Occipital lobe (tissue), 2 donors: ENCODE measurements around the gene KCNIP4. TPM values are rescaled to one million over a fixed set of nuclear protein-coding genes. Genes with fewer than 3 reads are reported as not detected.
"Not testable (repeated sequence)": the region's sequence is repeated elsewhere in the genome, so short reads cannot be mapped to it uniquely, and the experiment has no call there.

Source experiments
- DNase-seq: peaks from one replicate; lab custom pipeline; 2025; lab: John Stamatoyannopoulos, UW
- total RNA-seq: library from RNA; depleted of rRNA; stranded (reverse); fragments of >200 nt; gene quantifications from one replicate; pipeline ENCODE4 v1.2.3, GENCODE V29; 2014

The KCNIP4 gene
- total RNA-seq, result 19.8 TPM

DNA sequence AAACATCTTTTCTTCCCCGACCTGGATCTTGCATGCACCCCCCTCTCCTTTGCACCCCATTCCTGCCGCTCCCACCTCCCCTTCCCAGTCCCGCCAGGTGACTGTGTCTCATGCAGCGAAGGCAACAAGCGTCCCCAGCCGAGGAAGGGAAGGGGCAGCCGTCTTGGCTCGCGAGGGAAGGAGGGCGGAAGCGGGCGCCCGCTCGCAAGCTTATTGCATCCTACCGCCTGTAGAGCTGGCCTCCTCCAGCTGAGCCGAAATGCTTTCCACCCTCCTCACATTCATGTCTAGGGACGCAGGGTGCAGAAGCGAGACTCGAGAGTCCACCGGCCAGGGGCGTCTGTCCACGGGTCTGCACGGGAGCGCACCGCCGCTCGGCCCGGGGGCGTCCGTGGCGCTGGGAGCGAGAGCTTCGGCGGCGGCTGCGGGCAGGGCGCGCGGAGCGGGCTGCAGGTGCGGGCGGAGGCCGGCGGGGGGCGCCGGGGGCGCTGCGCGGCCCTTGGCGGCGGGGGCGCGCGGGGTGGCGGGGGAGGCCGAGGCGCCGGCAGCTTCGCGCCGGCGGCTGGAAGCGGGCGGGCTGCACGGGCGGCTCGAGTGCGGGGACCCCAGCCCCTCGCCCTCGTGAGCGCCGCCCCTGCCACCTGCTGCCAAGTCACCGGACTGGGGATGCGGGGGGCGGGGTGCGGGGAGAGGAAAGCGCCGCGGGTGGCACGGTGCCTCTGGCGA is at the start of gene KCNIP4:
TSS of gene KCNIP4 (minus strand) at position 426 of the 726 bp plus-strand sequence.
- no peak for DNase-seq

DNA sequence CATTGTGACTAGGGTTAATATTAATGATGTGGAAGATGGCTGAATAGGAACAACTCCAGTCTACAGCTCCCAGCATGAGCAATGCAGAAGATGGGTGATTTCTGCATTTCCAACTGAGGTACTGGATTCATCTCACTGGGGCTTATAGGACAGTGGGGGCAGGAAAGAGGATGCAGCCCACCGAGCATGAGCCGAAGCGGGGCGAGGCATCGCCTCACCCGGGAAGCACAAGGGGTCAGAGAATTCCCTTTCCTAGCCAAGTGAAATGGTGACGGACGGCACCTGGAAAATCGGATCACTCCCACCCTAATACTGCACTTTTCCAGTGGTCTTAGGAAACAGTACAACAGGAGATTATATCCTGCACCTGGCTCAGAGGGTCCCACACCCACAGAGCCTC is 48.0 kb upstream of the KCNIP4 start:
- not testable (repeated sequence) for DNase-seq

DNA sequence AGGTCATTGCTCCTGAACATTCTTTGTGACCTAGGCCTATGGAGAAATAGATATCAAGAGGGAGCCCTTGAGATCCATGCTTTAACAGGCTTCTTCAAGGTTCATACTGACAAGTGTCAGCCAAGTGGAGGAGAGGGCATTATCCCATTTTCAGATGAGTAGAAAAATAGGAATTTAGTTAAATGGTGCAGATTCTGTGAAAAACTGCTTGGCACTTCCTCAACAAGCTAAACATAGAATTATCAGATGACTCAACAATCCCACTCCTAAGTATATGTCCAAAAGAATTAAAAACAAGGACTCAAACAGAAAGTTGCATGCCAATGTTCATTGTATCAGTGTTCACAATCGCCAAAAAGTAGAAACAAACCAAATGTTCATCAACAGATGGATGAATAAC is 43.8 kb upstream of the KCNIP4 start:
- no peak for DNase-seq

DNA sequence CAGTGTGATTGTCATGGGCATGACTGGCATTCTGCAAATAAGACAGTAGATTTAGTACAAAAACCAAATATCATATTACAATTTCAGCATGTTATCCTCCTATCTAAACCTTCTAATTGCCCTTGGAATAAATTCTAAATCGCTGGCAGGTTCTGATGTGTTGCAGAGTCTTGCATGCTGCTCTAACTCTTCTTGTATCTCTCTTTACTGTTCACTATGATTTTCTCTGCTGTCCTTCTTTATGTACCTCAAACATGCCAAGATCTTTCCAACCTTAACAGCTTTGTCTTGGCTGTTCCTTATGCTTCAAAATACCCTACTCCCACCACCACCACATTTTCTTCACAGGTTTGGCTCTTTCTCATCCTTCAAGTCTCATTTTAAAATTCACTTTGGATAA is 43.0 kb upstream of the KCNIP4 start:
- DNase-seq, result no peak

DNA sequence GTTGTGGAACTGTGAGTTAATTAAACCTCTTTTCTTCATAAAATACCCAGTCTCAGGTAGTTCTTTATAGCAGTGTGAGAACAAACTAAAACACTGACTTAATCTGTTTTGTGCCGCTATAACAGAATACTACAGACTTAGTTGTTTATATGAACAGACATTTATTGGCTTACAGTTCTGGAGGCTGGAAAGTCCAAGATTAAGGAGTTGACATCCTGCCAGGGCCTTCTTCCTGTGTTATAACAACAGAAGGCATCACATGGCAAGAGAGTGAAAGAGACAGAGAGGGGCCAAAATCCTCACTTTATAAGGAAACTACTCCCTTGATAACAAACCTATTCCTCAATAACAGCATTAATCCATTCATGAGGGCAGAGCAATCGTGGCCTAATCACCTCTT is 42.5 kb upstream of the KCNIP4 start:
- DNase-seq, result no peak

DNA sequence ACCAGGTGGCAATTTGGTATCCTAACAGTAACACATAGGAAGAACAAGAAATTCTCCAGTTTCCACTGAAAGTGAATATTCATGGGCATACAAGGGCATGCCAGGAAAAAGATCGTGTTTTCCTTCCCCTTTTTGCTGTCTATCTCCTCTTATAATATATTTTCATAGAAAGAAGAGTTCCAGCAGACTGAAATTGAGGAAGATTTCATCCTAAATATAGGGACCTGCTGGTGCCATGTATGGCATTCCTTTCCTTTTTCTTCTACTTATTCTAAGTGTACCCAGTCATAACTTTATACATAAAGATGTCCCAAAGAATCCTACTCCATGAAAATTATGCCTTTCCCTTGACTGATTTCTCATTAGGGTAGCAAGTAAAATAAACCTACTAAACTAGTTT is 40.8 kb upstream of the KCNIP4 start:
- no peak for DNase-seq

DNA sequence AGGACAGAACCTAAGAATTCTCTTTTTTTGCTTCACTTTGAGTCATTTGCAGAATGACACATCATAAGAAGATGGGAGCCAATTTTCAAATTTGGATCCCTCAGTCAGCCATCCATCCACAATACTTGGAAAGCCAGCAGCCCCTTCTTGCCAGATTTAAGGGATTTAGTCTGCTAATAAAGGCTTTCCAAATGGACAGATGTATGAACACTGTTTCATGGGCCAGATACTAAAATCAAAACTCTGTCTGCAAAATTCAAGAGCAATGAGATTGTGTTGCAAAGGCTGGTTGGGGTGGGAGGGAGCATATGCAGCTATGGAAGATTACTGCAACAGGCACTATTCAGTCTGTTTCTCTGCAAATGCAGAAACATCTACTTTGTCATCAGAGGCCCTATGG is 37.7 kb upstream of the KCNIP4 start:
- peak; percentile 16 for DNase-seq

DNA sequence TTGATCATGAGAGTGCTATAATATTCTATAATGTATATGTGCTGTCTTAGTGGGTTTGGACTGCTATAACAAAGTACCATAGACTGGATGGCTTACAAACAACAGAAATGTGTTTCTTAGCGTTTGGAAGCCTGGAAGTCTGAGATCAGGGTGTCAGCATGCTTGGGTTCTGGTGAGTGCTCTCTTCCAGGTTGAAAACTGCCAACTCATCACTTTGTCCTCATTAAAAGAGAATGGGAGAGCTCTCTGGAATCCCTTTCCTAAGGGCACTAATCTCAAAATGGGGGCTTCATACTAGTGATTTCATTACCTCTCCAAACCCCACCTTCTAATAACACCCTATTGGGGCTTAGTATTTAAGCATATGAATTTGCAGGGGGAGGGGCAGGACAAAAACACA is 33.5 kb upstream of the KCNIP4 start:
- DNase-seq, result no peak

DNA sequence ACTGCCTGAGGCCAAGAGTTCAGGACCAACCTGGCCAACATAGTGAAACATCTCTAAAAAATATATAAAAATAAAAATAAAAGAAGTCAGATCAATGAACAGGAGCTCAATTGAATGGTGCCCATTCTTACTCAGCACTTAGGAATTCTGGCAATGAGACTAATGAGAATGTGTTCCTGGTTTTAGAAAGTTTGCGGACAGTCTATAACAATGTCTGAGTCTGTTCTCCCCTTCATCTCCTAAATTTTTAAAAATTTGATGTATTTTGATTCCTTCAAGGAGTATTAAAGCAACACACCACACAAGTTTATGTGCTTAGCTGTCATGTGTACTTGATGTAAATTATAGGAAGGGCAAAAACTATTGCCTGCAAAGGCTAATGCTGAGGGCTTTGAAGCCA is 30.6 kb upstream of the KCNIP4 start:
- DNase-seq, result no peak

DNA sequence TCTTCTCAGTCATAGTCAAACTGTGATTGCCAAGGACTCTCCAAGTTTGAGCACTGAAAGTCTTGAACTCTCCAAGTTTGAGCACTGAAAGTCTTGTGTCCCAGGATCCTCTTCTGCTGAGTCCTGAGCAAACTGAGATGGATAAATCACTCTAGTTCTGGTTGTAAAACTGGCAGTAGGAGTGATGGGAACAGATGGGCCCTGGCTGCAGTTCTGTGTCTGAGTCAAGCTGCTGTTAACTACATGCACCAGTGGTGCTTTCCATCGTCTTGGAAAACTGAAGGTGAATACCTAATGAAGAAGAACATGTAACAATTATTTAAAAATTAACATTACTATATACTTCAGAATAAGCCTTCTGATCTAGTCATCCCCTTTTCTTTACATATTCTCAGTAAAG is 27.6 kb upstream of the KCNIP4 start:
- no peak for DNase-seq

DNA sequence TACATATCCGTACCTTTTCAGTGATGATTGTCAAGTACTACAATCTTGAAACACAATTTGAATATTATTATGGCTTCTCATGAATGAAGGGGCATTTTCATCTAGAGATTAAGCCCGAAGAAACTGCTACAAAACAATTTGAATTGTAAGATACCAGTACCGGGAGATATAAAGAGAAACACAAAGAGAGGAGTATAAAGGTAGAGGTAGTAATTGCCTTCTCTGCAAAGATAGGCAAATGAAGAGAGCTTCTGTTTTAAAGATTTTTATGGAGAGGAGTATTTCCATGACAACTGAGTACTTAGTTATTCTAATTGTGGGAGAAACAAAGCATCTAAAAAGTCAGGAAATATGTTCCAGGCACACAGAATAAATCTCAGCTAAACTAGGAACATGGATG is 25.3 kb upstream of the KCNIP4 start:
- no peak for DNase-seq

DNA sequence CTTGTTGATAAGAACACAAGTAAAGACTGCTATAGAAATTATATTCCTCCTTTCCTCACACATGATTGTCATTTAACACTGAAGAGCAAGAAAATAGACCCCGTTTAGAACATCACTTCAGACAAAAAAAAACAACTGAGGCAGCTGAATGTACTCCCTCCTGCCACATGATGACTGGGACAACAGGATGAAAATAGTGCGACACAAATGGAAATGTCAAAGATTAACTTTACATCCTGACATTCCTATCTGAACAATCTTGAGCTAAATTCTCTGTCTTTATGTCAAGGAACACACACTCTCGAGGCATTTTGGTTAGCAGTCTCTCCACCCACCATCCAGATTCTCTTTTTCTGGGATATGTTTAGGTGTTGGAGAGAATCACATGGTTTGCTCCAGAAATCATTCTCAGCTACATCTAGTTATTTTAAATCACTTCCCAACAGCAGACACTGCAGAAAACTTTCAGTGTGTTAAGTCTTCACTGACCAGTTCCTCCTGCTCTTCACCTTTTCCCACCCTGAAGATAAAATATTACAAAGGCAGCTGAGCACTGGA is 16.3 kb upstream of the KCNIP4 start:
- no peak for DNase-seq

DNA sequence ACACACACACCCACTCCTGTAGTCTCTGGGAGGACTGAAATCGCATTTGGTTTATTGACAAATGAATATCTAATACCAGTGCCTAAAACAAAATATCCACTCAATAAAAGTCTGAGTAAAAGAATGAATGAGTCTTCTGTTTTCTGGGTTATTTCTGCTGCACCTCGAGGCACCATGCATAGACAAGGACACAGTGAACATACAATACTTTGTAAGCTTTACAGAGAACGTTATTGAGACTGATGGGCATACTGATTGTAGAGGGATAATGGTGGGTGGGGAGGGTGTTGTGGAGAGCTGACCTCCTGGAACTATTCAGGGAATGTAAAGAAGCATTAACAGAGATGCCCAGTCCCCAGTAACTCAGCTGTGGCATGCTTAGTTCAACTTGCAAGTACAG is 14.1 kb upstream of the KCNIP4 start:
- no peak for DNase-seq

DNA sequence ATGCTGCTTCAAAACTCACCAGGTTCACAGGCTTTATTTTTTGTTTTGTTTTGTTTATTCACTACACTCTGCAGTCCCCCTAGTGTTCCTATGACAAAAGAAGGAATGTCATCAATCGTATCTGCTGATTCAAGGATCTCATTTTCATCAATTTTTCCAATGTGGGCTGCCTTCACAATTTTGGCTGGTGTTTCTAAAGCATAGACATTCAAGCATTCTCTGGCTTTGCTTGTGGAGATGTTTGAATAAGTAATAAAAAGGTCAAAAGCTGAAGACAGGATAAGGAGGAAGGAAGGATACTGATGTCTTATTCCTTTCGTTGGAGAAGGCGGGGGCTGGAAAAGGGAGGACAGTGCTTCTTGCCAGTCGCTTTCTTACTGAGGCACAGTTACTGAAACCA is 12.2 kb upstream of the KCNIP4 start:
- DNase-seq, result no peak

DNA sequence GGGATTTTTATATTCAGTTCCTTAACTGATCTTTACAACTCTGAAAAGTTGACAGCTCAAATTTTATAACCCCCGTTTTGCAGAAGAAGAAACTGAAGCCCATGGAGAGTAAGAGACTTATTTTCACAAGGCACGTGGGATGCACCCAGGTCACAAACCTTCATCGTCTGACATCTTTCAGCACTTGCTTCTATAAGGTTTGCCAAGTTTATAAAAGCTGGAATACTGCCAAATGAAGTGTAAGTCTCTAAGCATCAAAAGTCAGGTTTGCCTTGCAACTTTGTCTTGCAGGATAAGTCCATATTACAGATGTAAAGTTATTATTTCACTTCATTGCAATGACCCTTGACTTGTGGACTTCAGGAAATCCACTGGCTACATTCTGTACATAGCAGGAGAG is 6.3 kb upstream of the KCNIP4 start:
- no peak for DNase-seq

DNA sequence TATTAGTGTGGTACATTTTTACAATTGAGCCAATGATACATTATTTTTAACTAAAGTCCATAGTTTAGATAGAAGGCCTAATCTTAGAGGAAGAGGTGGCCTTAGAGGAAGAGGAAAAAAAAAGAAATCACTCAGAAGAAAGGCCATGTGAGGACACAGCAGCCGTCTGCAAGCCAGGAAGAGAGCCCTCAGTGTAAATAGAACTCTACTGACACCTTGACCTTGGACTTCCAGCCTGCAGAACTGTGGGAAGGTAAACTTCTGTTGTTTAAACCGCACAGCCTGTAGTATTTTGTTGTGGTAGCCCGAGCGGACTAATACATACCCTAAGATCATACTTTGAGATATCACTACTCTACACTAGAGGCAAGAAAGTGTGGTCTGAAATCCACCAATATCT is 5.1 kb upstream of the KCNIP4 start:
- DNase-seq, result no peak

DNA sequence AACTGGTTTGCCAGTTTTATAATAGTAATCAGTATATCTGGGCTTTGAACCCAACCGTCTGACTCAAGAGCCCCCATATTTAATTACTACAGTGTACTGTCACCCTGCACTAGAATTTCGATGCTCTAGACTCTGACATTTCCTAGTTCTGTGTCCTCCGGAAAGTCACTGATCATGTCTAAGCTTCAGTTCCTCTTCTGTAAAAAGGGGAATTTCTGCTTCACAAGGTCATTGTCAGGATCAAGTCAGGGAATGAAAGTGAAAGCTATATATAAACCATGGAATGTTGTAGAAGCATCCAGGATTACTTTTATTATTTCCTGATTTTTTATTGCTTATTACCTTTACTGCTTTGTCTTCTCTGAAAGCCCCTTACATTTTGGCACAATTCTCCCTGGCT is 4.0 kb upstream of the KCNIP4 start:
- DNase-seq, result no peak

DNA sequence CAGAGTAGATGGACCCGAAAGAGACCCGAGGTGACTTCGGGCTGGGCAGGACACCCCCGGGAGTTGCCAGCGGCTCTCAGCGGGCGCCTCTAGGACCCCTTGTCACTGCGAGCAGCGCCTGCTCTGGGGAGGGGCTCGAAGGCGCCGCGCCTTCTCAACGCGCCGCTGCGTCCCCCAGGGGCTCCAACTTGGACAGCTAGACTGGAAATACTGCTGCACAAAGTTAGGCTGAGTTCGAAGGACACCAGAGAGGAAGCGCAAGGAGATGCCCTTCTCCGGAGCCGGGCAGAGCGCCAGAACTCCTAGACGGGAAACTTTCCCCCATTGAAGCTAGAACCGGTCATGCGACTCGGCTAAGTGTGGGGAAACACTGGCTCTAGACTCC is 493 bp upstream of the KCNIP4 start:
- DNase-seq, result no peak

DNA sequence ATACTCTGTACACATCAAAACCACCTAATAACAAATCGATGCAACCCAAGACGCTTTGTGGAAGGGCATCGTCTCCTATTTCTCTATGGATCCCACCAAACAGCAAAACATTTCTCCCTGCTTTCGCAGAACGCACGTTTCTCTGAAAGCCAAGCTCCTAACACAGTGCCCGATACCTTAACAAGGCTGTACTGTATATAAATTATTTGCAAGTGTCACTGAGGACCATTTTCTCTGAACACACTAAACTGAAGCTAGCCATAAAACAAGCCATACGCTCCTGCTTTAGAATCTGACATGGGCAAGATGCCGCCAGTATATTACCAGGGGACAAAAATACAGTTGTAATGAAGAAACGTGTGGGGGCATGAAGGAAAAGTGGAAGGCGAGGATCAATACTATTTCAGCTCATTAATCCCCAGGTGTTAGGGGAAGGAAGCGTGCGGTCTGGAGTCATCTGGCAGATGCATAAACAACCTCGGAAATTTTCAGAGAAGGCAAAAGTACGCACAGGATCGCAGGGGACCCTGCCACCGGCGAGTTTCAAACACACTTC is 703 bp downstream of the KCNIP4 start:
- DNase-seq, result no peak

DNA sequence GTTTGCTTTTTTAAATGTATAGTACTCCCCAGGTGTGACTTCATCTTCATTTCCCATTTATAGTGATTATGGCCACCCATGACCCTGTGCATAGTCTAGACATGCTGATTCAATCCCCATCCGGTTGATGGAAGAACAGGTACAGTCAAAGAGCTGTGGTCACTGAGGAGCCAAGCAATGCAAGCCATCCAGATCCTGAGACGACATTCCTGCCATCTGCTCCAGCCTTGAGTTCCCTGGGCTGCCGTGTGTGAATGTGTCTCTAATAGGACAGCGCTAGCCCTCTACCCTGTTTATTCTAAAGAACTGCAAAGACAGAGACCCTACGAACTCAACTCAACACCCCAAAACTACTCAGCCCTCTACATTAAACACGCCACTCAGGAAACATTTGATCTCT is 1.7 kb downstream of the KCNIP4 start:
- no peak for DNase-seq

DNA sequence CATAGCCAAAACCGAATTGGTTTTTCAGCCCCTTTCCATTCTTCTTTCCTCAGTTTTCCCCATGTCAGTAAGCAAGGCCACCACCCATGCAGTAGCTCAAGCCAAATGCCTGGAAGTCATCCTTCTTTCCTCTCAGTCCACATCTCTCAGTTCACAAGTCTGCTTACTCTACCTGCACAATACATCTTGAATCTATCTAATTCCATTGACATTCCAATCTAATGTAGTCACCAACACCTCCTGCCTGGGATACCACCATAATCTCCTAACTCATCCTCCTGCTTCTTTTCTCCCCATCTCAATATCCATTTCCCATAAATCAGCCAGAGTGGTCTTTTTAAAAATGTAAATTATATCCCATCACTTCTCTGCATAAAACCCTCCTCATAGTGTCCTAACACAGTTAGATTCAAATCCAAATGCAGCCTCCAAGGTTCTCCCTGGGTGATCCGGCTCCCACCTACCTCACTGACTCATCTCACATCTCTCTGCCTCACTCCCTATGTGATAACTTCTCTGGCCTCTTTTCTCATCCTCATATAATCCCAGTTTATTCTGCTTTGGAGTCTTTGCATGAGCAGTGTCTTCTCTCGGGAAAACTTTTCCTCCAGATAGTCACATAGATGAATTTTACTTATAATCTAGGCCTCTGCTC is 26.9 kb downstream of the KCNIP4 start:
- no peak for DNase-seq

DNA sequence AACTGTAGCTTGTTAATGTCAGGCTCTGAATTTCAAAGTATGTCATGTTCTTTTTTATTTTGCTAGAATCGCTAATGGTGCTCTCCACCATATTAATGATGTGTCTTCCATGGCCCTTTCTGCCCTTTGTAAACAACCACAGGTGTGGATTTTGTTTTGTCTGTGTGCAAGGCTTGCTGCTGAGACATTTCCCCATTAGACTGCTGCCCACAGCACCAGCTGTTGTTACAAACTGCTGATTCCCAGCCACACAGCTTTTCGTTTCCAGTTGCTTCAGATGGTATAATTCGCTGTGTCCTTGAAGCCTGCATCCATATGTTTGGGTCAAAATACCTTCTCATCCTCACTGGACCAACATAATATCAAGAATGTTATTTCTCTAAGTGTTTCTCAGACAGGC is 32.8 kb downstream of the KCNIP4 start:
- no peak for DNase-seq

DNA sequence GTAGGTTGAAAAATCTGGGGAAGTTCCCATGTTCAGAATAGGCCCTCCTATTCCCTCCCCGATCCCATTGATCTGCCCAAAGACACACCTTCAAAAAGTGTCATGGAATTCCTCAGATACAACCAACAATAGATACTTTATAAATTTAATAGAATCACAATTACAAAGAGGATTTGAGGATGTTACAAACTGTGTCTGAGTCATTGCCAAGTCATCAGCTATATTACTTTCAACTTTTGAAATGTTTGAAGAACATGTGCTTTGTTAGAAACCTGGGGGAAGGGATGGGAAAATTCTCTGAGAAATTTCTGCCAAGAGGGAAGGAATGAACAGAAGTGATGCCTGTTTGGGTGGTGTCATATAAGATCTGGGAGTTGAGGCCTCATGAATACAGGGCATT is 46.7 kb downstream of the KCNIP4 start:
- DNase-seq, result no peak
